IPS DF 19.7 (cell line): ENCODE measurements around the gene PARVB.

Experiments
- DNase-seq: peaks from one replicate; pipeline ENCODE4 v3.0.0-alpha.2; 2013; ENCODE audit warnings: low read depth, low spot score

PARVB gene

DNA sequence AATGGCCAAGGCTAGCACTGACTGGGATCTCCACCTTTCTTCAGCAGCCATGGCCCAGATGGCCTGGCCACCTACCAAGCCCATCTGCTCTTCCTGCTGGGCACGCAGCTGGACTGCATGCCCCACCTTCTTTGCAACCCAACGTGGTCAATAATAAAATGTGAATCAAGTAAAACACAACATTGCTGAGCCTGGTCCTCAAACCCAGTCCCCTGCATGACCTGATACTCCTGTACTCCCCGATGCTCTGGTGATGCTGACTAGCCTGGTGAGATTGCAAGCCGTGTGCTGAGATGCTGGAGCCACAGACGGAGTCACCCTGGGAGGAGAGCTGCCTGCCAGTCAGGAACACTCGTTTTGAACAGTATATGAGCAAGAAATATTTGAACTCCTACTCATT lies 190.7 kb downstream of the PARVB start:
- no peak for DNase-seq

DNA sequence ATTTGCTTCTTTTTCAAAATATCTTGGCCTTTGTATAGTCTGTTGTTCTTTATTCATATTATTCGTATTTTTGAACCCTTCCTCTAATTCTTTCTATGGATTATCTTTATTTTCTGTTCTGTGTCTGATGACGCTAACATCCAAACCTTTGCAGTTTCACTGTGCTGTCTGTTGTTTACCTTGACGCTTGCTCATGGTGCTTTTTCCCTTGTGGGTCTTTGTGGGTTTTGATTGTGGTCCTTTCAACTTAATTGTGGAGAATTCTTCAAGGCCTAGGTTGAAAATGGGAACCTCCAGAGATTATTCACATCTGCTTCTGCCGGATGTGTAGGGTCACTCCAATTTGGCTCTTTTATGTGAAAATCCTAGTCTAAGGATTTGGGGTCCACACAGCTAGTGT lies 191.2 kb downstream of the PARVB start:
- DNase-seq: no peak

DNA sequence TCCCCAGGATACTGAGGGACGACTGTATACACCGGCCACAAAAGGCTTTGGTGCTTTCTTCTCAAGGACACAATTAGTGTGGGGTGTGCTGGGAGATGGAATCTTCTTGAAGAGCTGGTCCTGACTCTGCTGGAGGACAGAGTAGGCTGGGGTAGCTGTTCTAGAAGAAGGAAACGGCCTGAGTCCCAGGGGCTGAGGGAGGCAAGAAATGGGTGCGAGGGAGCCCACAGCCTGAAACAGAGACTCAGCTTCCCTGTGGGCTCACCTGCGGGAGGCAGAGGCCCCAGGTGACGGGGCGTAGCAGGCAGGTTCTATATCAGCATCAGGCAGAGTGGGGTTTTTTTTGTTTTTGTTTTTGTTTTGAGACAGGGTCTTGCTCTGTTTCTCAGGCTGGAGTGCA lies 193.2 kb downstream of the PARVB start:
- no peak for DNase-seq

DNA sequence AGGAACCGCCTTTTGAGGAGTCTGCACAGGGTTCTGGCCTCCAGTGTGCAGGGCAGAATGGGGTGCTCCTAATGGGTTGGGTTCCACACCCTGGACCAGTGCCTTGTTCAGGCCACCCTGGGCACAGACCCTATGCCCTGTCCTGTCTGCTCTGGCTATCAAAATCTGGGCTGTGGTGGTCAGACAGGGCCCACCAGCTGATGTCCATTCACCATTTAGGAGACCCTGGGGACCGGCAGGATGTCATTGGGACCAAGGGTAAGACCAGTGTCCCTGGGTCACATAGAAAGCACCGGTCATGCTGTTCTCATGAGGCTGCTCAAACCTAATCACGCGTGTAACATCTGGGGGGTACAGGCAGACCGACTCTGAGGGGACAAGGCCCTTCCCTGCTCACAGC lies 194.0 kb downstream of the PARVB start:
- no peak for DNase-seq

DNA sequence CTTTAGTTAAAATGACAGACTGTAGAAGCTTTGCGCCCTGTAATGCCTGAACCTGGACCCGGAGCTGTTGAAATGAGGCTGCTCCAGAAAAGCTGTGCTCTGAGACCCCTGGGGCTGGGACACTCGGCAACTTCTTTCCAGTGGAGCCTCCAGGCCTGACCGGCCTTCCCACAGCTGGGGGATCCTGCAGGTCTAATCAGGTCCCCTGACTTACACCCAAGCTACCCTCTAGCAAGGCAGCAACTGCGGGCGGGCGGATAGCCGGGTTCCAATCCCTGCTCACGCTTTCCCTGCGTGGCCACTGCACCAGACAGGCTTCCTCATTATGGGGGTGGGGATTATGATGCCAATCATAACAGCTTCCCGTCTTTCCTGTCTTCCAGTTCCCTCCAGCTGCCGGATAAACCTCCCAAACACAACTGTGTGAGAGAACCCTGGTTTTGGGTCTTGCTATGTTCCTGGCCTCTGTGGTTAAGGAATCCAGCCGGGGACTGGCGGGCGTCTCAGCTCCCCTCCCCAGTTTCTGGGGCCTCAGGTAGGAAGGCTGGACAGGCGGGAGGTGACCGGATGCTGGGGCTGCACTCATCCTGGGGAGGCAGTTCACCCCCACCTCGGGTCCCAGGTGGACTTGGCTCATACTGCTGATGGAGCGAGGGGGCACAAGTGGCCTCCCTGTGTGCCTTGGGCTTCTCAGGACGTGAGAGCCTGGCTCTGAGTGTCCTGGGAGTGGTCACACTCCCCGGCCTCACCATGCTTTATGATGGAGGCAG lies 195.2 kb downstream of the PARVB start:
- no peak for DNase-seq

DNA sequence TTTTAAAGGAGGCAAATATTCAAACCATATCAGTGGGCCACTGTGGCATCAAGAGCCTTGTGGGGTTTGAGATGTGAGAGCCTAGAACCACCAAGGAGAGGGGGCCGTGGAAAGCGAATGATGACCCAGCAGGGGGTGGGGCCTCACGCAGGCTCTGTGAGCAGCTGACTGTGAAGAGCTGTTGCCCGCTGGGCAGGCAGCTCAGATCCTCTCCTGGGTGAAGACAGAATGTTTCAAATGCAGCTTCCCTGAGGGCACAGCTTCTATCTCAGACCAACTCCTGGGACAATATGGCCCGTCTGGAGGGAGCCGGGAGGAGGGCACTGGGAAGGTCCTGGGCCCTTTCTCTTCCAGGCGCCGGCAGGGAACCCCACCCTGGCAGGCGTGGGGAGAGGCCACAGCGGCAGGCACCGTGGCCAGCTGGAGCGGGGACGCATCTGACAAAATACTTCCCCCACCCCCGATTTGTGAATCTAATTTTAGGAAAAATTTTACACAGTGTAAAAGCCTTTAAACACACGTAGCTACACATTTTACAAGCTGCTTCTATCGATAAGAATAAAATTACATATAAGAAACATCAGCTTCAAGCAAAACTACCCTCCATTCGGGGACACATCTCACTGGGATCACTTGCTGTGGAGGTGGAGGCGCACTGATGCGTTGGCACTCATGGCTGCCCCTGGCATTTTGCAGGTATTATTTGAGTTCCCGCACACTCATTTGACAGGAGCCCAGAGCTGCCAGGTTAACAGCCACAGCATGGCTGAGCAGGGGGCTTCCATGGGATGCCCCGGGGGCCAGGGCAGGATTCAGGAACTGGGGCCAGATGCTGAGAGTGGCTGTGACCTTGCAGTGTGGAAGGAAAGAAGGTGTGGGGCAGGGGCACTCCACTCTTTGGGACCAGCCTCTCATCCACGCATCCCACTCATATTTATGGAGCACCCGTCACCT lies 196.9 kb downstream of the PARVB start:
- DNase-seq: no peak

DNA sequence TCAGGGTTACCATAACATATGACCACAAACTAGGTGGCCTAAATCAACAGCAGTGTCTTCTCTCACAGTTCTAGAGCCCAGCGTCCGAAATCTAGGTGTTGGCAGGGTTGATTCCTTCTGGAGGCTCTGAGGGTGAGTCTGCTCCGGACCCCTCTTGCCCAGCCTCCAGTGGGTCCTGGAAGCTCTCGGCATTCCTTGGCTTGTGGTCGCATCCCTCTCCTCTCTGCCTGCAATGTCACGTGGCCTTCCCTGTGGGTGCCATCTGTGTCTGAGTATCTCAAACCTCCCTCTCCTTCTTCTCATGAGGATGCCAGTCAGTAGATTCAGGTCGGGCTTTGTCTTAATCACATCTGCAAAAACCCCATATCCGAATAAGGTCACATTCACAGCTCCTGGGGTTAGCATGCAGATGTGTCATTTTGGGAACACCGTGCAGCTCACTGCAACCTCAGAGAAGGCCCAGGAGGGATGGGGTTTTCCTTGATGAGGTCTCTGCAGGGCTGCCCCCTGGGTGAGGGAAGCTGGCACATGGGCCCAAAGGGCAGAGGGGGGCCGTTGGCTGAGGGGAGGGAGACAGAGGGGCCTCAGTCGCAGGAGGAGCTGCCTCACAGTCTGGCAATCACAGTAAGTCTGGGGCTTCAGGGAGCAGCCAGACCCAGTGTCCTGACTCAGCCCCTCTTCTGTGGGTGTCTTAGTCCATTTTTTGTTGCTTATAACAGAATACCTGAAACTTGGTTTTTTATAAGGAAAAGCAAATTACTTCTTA lies 197.8 kb downstream of the PARVB start:
- no peak for DNase-seq
